ENCODE measurements around the gene TNFRSF19.

TNFRSF19 gene

DNA sequence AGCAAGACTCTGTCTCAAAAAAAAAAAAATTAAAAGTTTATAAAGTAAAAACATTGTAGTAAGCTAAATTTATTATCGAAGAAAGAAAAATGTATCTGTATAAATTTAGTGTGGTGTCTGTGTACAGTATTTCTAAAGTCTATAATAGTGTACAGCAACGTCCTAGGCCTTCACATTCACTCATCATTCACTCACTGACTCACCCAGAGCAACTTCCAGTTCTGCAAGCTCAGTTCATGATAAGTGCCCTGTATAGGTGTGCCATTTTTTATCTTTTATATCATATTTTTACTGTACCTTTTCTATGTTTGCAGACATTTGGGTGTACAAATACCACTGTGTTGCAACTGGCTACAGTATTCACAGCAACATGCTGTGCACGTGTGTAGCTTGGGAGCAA is 118.1 kb downstream of the TNFRSF19 start:
- no peak for DNase-seq

DNA sequence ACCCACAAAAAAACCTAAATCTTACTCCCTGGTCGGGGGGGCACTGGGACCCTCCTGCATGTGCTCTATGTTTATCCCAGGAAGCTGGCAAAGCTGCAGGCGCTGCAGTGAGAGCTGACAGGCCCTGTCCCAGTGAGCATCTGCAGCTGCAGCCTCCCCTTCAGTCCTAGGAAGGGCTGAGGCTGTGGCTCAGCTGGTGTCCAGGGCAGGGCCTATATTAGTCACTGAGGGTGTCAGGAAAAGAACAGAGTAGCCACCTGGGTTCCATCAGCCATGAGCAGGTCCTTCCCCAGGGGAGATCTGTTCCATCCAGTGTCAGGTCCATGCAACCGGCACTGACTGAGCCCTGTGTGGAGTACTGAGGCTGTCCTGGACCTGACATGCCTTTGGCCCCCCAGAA is 120.5 kb downstream of the TNFRSF19 start:
- DNase-seq: no peak

DNA sequence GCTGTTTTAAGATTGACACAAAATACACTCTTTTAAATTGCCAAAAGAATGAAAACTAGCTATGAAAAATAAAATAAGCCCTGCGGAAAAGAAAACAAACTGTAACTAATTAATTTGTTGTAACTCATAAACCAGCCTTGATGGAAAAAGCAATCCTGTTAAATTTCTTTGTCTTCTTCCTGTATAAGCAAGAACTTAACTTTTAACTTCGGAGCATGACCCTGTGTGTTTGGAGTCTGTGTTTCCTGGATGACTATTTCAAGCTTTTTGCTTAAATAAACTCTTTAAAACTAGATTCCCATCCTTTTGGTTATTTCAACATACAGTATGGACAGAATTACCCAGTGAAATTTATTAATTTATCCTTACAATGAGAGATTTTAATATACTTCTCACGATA is 122.6 kb downstream of the TNFRSF19 start:
- no peak for DNase-seq

DNA sequence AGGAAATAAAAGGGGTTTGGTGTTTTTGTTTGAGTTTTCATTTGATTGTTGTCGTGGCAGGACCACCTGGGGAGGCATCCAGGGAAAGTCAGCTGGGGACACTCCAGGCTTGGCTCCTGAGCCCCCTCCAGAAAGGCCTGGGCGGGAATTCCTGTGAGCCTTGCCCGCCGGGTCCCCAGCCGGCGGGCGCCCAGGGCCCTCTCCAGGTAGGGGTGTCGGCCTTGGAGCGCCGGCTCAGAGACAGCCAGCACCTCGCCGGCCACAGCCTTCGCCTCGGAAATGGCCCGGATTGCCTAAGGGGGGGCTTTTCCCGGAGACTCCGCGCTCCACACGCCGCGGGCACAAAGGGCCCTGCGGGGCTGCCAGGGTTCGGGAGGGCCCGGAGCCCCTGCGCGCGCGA is 125.0 kb downstream of the TNFRSF19 start:
- no peak for DNase-seq

DNA sequence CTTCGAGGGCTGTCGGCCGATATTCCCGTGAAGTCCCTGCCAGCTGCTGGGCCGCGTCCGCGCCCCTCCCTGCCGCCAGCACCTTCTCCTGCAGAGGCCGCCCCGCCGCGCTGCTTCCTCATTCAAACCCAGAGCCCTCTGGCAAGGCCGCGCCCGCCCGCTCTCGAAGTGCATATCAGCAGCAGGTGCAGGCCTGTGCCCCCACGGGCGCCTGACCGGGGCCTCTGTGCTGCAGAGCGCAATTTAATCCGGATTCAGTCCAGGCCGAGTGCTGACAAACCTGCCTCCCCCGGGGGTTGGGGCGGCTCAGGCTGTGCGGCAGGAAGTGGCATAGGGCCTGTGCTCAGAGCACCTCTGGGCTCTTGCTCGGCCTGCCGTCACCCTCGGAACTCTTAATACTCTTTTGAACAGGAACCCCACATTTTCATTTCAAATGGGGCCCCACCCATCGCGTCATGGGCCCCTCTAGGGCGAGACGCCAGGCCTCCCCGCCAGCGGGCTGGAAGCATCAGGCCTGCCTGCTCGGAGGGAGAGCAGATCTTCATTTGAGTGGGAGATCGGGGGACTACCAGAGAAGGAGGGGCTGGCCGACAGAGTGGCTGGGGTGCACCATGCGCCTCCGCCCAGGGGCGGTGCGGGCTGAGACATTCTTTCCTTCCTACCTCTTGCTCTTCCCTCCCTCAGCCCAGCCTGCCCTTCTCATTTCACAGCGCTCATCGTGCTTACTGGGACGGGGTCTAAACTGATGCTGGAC is 125.7 kb downstream of the TNFRSF19 start:
- DNase-seq: no peak

DNA sequence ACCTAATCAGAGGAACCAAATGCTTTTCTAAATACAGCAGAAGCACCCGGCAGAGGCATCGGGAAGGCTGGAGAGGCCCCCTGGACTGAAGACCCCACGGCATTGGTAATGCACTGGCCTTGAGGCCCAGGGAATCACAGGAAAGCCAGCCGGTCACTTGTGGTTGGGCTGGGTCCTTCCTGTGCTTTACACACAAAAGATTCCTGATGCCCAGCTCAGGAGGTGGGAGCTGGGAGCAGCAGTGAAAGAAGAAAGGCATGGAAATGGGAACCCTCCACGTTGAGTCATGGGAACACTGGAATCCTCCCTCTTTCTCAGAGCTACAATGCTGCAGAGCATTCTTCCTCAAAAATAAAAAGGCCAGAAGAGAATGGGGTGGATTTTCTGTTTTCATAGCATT is 126.4 kb downstream of the TNFRSF19 start:
- no peak for DNase-seq

DNA sequence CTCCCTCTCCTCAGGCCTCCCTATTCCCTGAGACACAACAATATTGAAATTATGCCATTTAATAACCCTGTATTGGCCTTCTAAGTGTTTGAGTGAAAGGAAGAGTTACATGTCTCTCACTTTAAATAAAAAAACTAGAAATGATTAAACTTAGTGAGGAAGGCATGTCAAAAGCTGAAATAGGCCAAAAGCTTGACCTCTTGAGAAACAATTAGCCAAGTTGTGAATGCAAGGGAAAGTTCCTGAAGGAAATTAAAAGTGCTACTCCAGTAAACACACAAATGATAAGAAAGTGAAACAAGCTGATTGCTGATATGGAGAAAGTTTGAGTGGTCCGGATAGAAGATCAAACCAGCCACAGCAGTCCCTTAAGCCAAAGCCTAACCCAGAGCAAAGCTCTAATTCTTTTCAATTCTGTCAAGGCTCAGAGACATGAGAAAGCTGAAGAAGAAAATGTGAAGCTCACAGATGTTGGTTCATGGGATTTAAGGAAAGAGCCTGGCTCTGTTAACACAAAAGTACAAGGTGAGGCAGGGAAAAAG is 127.6 kb downstream of the TNFRSF19 start:
- no peak for DNase-seq

DNA sequence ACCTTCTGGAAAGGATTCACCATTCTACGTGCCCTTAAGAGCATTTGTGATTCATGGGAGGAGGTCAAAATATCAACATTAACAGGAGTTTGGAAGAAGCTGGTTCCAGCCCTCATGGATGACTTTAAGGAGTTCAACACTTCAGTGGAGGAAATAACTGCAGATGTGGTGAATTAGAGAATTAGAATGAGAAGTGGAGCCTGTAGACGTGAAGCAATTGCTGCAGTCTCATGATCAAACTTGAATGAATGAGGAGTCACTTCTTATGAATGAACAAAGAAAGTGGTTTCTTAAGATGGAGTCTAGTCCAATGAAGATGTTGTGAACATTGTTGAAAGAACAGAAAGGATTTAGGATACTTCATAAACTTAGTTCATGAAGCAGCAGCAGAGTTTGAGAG is 129.1 kb downstream of the TNFRSF19 start:
- DNase-seq: no peak

DNA sequence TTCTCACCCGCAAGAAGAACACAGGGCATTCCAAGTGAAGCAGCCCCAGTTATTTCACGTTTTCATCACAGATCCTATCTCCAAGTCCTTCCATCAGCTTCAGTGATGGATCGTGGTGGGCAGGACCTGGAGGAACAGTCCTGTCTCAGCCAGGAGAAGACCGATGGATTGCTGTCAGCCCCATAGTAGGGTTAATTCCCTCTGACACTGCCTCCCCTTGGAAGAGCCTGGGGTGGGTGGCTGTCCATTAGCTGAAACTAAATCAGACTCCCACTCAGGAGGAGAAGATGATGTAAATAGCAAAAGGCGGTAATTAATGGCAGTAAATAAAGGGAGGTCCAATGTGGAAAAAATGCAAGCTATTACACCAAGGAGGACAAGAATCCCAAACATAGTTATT is 131.0 kb downstream of the TNFRSF19 start:
- DNase-seq: no peak

DNA sequence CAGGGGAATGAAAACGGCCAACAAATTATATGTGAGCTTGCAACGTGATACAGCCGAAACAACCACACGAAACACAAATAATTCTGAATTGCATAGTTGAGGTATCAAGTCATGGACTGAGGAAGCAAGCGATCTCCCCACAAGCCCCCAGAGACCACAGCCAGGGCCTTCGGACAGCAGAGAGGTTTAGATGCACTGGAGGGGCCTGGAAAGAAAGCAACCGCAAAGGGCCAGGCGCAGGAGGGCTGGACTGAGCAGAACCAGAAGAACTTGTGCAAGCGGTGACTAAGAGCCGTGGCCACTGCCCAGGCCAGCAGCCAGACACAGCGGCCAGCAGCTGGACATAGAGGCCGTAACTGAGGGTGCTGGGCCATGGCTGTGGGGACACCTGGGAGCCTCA is 131.4 kb downstream of the TNFRSF19 start:
- no peak for DNase-seq

DNA sequence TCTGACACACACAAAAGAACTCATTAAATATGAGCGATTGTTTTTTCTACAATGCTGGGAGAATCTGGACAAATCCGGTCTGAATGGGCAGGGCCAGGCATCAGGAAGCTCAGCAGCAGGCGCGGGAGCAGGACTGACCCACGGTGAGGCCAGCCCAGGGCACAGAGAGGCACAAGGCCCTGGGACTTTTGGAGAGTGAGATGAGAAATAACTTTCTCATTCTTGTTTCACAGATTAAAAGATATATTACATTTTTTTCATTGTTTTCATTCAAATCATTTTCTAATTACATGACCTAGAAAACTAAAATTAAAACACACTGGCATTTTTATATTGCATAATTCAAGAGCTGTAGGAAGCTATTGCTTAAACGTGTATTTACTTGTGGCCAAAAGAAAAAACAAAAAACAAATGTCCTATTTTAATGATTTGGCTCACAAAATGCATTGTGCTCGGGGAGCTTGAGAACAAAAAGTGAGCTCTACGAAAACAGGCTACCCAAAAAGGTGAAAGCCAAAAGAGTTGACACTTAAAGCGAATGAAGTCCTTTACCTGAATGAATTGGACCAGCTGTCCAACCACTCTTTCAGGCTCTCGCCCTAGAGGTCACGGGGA is 133.1 kb downstream of the TNFRSF19 start:
- no peak for DNase-seq

DNA sequence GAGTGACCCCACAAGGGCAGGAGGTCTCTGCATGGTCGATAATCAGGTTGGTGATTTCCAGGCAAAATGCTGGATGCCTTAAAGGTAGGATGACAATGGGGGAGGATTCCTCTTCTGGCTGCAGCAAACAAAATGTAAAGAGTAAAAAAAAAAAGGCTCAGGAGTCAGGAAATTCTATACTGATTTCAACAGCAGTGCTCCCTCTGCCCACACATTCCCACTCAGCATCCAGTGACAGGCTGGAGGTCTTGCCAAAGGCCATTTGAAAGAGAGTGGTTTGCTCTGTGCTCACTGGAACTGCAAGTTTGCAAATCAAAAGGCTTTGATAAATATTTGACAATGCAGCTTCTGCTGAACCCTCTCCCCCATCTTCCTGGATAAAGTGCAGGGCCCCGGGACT is 135.4 kb downstream of the TNFRSF19 start:
- DNase-seq: no peak

DNA sequence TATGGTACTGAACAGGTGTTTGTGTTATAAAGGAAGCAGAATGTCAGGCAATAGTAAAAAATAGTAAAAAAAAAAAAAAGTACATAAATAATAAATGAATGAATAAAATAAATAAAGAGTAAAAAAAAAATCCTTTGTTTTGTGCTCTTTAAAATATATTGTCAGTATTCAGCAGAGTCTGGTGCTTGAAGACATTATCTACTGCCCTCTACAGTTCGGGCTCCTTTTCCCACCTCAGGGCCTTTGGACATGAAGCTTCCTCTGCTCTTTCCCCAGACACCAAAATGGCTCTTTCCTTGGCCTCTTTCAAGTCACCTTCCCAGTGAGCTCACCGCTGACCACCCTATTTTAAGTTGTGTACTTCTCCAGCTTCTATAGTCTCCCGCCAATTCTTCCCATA is 137.5 kb downstream of the TNFRSF19 start:
- no peak for DNase-seq

DNA sequence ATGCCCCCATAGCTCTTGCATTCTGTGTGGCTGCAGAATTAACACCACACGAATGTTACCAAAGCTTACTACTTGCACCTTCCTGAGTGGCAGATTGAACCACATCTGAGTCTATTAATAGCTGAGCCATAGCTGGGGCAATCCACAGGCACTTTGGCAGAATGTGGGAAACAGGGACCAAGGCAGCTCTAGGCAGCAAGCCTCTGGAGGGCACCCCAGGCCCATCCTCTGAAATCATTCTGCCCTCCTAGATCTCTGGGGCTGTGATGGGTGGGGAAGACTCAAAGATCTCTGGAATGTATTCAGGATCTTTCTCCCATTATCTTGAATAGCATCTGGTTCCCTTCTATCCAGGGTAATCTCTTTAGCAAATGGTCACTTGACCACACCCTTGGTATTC is 139.3 kb downstream of the TNFRSF19 start:
- no peak for DNase-seq

DNA sequence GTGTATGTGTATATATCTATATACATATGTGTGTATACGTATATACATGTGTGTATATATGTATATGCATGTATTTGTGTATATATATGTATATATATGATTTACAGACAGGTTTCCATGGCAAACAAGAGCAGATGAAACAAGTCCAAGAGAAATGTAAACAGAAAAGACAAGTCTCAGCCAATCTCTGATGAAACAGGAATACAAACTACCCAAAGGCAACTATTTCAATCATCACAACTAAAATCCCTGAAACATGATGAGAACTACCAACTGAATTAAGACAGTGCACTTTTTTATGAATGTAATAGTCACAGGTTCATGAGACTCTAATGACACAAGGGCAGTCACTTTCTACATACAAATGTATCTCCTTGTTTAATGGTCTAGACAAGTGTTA is 140.2 kb downstream of the TNFRSF19 start:
- DNase-seq: no peak

DNA sequence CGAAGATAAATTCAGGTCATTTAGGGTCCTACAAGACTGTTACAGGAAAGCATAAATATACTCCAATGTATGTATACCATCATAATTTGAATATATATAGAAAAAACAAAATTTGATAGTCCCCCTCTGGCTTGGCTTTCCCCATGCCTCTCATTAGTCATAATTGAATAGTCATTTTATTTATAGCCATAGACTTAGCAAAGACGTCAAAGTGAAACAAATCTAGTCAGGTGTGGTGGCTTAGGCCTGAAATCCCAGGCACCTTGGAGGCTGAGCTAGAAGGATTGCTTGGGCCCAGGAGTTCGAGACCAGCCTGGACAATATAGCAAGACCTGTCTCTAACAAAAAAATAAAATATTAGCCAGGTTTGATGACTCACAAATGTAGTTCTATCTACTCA is 141.1 kb downstream of the TNFRSF19 start:
- no peak for DNase-seq

DNA sequence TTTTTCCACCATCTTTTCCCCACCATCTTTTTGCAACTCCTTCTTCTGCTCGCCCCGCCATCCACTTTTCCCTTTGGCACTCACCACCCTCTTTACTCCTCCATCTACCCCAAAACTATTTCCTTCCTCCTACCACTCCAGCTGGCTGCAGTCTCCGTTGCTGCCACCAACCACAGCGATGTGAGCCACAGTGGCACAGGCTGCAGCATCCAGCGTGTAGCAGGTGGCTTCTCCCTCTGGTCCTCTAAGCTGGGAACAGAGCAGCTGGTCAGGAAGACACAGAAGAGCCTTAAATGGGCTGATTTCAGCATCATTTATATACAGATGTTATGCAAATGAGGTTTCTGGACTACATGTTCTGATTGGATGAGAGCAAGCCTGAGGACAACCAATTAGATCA is 144.5 kb downstream of the TNFRSF19 start:
- no peak for DNase-seq

DNA sequence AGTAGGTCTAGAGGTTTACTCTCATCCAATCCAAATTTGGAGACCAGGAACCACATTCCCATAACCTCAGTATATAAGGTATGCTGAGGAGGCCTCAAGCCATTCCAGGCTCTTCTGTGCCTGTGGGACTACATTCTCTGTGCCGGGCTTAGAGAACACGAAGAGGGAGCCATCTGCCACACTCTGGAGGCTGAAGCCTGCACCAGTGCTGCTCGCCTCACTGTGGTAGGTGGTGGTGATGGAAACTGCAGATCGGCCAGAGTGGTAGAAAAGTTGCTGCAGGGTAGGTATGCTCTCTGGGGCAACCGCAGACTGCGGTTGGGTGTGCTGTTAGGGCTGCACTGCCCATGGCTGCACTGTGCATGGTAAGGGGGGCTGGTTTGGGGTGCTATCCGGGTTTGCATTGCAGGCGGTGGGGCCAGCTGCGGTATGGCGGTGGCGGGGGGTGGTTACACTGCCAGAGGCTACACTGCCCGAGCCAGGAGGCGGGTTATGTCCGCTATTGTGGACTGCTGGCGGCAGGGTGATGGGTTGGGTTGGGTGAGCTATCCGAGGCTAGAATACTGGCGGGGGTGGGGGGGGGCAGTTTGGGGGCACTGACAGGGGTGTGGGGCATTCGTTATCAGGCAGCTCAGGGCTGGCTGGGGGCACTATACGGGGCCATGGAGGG is 145.0 kb downstream of the TNFRSF19 start:
- no peak for DNase-seq

DNA sequence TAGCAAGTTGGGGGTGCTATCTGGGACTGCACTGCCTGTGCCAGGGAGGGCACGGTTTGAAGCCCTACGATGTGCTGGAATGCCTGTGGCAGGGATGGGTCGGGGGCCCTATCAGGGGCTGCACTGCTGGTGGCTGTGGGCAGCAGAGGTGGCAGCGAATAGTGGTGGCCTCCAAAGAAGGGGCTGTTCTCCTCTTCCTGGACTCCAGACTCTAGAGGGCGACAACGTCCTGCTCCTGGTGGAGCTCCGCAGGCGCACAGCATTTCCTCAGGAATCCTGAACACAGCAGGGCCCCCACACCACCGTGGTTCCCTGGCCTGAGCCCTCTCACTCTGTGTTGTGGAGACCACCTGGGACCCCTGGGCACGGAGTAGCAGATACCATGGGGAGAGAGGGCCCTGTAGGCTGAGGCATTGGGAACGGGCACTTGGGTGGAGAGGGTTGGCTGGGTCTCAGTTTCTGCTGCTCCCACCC is 145.6 kb downstream of the TNFRSF19 start:
- DNase-seq: no peak

DNA sequence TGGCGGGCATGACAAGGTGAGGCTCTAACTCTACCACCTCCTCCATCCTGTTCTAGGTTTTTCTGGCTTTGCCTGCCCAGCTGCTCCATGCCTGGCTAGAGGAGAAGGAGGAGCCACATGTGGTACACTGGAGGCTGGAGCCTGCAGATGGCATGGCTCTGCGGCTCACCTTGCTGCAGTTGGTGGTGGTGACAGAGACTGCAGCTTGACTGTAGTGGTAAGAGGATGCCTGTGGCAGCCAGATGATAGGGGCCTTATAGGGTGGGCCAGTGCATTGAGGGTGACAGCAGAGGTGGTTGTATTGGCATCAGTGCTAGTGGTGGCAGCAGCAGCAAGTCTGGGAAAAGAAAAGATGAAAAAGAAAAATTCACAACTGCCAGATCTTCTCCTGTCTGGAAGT is 146.2 kb downstream of the TNFRSF19 start:
- no peak for DNase-seq

DNA sequence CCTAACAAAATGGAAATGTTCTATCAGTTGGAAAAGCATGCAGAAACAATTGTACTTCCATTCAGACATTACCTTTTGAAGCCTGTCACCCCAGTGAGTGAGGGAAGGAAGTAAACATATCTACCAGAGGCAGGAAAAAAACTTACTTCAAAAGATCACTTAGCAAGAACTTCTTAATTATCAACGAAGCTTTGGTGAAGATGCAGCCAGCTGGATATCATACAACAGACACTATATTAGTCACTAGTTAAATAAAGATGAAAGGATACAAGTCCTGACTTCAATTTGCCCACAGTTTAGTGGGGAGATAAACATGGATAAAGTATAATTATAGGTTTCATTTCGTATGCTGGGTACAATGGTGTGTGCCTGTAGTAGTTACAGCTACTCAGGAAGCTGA is 148.8 kb downstream of the TNFRSF19 start:
- DNase-seq: no peak

DNA sequence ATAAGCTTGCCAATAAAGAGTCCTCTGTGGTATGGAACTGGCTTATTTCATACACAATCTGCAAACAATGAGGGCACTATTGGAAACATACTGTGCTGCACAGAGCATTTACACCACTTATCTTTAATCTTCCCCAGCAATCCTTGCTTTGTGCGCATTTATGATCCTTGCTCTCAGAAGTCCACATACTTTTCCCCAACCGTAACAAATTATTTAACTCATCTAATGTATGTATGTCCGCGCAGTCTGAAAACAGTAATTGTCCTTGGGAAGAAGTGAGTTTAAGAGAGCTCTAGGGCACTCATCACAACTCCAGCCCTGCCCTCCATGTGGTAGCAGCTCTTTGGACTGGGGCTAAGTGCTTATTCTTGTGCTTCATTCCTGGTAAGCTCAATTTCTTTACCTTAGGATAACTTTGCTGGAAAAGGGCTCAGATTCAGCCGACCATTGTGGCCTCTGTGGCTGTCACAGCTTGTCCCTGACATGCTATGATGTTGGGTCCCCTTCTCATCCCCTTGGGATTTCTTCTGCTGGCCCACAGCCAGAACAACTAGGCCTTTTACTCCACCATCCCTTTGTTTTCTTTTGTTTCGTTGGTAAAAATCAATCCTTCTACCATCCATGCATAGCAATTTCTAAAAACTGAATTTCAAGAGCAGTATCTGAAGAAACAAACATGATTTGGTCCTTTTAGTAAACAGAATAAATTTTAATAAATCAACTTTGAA is 152.7 kb downstream of the TNFRSF19 start:
- DNase-seq: no peak

DNA sequence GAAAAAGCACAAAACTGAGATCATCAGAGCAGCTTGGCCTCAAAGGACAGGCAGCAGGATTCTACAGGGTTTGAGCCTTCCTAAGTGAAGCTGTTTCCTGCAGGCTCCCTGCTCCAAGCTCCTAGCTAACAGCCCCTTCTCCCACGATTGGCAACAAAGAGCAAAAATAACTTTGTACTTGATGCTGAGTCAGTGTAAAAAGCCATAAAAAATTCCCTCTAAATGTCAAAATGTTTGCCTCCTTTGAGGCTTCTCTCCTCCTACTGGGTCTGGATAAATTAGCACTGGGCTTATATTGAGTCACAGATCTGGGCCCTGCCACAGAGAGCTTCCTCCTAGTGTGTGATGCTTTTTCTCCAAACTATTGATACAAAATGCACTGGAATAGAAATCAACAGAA is 153.3 kb downstream of the TNFRSF19 start:
- no peak for DNase-seq
